ENCODE data around the gene ATAD3B. TPM values are rescaled to one million over a fixed set of nuclear protein-coding genes. Genes with fewer than 3 reads are reported as not detected.

Gene ATAD3B
- polyA plus RNA-seq, 1 donor from 2014 or later: 57.2 TPM

GRCh38 chr1:1535201-1536018, 63.8 kb downstream of the ATAD3B start:
- H3K9me2 ChIP-seq (ENCODE audit: insufficient read depth, low read length): no peaks in the 10 kb centered on the region
- H4K20me1 ChIP-seq (ENCODE audit: insufficient read depth): no peaks in the 10 kb centered on the region
- H3K79me2 ChIP-seq (replicated peaks; ENCODE audit: insufficient read depth, low read length): no peaks in the 10 kb centered on the region
- H3K27ac ChIP-seq (ENCODE audit: low read length): no peak overlapping the region
- no peaks in the 10 kb centered on the region for H3K27me3 ChIP-seq (ENCODE audit: insufficient read depth, low read depth, low read length)
- H3K9ac ChIP-seq (ENCODE audit: low read length): no peak overlapping the region
- H3K9me3 ChIP-seq (ENCODE audit: low read length): no peaks in the 10 kb centered on the region
- no peak overlapping the region for H3K4me2 ChIP-seq (ENCODE audit: low read length)
- H3F3A ChIP-seq (ENCODE audit: insufficient read depth, low read length, poor library complexity, severe bottlenecking): no peaks in the 10 kb centered on the region
- no peak overlapping the region for H2AFZ ChIP-seq (ENCODE audit: low read depth, low read length)
- TF ChIP-seq EP300 (conservative IDR thresholded peaks at IDR 0.05; ENCODE audit: poor library complexity, severe bottlenecking) (no peak), TAF1 (IDR thresholded peaks at IDR 0.05; ENCODE audit: low read depth) (no peak)
- H3K4me3 ChIP-seq (ENCODE audit: low read length): no peak overlapping the region
- peaks cover 5% of the 10 kb centered on the region for H3K36me3 ChIP-seq (ENCODE audit: insufficient read depth, low read length)

- Histone ChIP-seq H3K36me3 (ENCODE audit: insufficient read depth, low read length) (peaks cover 5% of the 10 kb centered on the region), H3K4me2 (ENCODE audit: low read length) (no peak overlapping the region), H3K4me3 (ENCODE audit: low read length) (no peak overlapping the region), H3K9ac (ENCODE audit: low read length) (no peak overlapping the region), H3K27me3 (ENCODE audit: insufficient read depth, low read depth, low read length) (no peaks in the 10 kb centered on the region), H4K20me1 (ENCODE audit: insufficient read depth) (no peaks in the 10 kb centered on the region), H2AFZ (ENCODE audit: low read depth, low read length) (no peak overlapping the region), H3K9me2 (ENCODE audit: insufficient read depth, low read length) (no peaks in the 10 kb centered on the region), H3K9me3 (ENCODE audit: low read length) (no peaks in the 10 kb centered on the region), H3K27ac (ENCODE audit: low read length) (no peak overlapping the region), H3K79me2 (replicated peaks; ENCODE audit: insufficient read depth, low read length) (no peaks in the 10 kb centered on the region), H3F3A (ENCODE audit: insufficient read depth, low read length, poor library complexity, severe bottlenecking) (no peaks in the 10 kb centered on the region)
- TF ChIP-seq POLR2AphosphoS5 (IDR thresholded peaks at IDR 0.05): no peak
- no peak for TF ChIP-seq MXI1 (conservative IDR thresholded peaks at IDR 0.05; ENCODE audit: poor library complexity, severe bottlenecking)
- TF ChIP-seq RAD21 (conservative IDR thresholded peaks at IDR 0.05): no peak
- TF ChIP-seq REST (IDR thresholded peaks at IDR 0.05; ENCODE audit: borderline replicate concordance): no peak
- no peak for TF ChIP-seq EZH2 (IDR thresholded peaks at IDR 0.05; ENCODE audit: borderline replicate concordance, insufficient read depth, low read length, poor library complexity, severe bottlenecking)
- no peak for TF ChIP-seq SMC3 (conservative IDR thresholded peaks at IDR 0.05; ENCODE audit: poor library complexity)
- TF ChIP-seq CTCF (IDR thresholded peaks at IDR 0.05; ENCODE audit: poor library complexity, severe bottlenecking): no peak
- TF ChIP-seq TAF1 (IDR thresholded peaks at IDR 0.05; ENCODE audit: low read depth): no peak
- TF ChIP-seq EP300 (conservative IDR thresholded peaks at IDR 0.05; ENCODE audit: poor library complexity, severe bottlenecking): no peak
Measured at GRCh38 chr1:1536019-1536937, 64.7 kb downstream of the ATAD3B start.
